Sigmoid colon (tissue), 3 donors: Measurements from ENCODE around the gene RHOH.

Experiments
- POLR2A ChIP-seq, 2 donors: fragments of 450-650 bp; IDR thresholded peaks; one replicate each; pipeline ENCODE4 v1.6.1; 2016; ENCODE audit warnings: antibody characterized with exemption in 2 of 2, mild to moderate bottlenecking in 2 of 2, moderate library complexity in 2 of 2
- TF ChIP-seq, protein P1 (sequence below), 4 experiments: fragments of 450-650 bp in 3 of 4; fragments of 200-600 bp in 1 of 4; IDR thresholded peaks; one replicate each; pipeline ENCODE4 v1.5.1; 2016 to 2019; ENCODE audit warnings: antibody characterized with exemption in 4 of 4, mild to moderate bottlenecking in 3 of 4, moderate library complexity in 2 of 4

GRCh38 chr4:40183615-40184411 lies 13.0 kb upstream of the RHOH start:
- TF ChIP-seq, protein P1, sequence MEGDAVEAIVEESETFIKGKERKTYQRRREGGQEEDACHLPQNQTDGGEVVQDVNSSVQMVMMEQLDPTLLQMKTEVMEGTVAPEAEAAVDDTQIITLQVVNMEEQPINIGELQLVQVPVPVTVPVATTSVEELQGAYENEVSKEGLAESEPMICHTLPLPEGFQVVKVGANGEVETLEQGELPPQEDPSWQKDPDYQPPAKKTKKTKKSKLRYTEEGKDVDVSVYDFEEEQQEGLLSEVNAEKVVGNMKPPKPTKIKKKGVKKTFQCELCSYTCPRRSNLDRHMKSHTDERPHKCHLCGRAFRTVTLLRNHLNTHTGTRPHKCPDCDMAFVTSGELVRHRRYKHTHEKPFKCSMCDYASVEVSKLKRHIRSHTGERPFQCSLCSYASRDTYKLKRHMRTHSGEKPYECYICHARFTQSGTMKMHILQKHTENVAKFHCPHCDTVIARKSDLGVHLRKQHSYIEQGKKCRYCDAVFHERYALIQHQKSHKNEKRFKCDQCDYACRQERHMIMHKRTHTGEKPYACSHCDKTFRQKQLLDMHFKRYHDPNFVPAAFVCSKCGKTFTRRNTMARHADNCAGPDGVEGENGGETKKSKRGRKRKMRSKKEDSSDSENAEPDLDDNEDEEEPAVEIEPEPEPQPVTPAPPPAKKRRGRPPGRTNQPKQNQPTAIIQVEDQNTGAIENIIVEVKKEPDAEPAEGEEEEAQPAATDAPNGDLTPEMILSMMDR (IDR thresholded peaks at IDR 0.05) = no peak
- no peak for TF ChIP-seq POLR2A (IDR thresholded peaks at IDR 0.05)
